PC-9 (cell line): ENCODE results near the gene MICALL2. TPM values are rescaled to one million over a fixed set of nuclear protein-coding genes. Genes with fewer than 3 reads are reported as not detected.

Source experiments
- BruUV-seq: library from RNA; stranded (reverse); fragments of 400-500 nt; replicated peaks from 2 replicates; lab custom pipeline; 2021; lab: Mats Ljungman, UMichigan
- CTCF ChIA-PET: fragments of 300-600 bp; sonication (Branson Sonifier 250); formaldehyde crosslinking; loops from one replicate; lab custom pipeline; 2022; ENCODE audit warnings: antibody characterized with exemption; lab: Charles Lee
- POLR2A ChIA-PET: fragments of 300-600 bp; sonication (Branson Sonifier 250); formaldehyde crosslinking; loops from one replicate; lab custom pipeline; 2022; ENCODE audit warnings: antibody characterized with exemption; ENCODE audit not compliant: unreplicated experiment; lab: Charles Lee
- DNase-seq, 2 experiments: peaks; one replicate each; pipeline versions ENCODE4 v3.0.0 to v3.0.0-alpha.2; 2015 to 2022; ENCODE audit warnings: mixed read lengths in 1 of 2
- H2AFZ ChIP-seq: fragments of 200-600 bp; sonication (generic); 2 replicates; pipeline ENCODE4 v1.8.1; 2017; ENCODE audit warnings: antibody characterized with exemption
- H3F3A ChIP-seq: fragments of 200-600 bp; sonication (generic); 2 replicates; pipeline ENCODE4 v1.8.1; 2017; ENCODE audit warnings: antibody characterized with exemption, mild to moderate bottlenecking, low read depth; ENCODE audit not compliant: insufficient read depth
- H3K27ac ChIP-seq: fragments of 200-600 bp; sonication (generic); 2 replicates; pipeline ENCODE4 v1.6.1; 2016; ENCODE audit warnings: mixed run types
- H3K27me3 ChIP-seq: fragments of 200-600 bp; sonication (generic); 2 replicates; pipeline ENCODE4 v1.6.1; 2016; ENCODE audit warnings: low read depth, mixed run types; ENCODE audit not compliant: insufficient read depth
- H3K36me3 ChIP-seq: fragments of 200-600 bp; sonication (generic); 2 replicates; pipeline ENCODE4 v1.6.1; 2016; ENCODE audit warnings: low read depth, mixed run types
- H3K4me1 ChIP-seq: fragments of 200-600 bp; sonication (generic); replicated peaks from 2 replicates; pipeline ENCODE4 v1.6.1; 2016; ENCODE audit warnings: mixed run types; ENCODE audit not compliant: insufficient read depth
- H3K4me2 ChIP-seq: fragments of 200-600 bp; sonication (generic); 2 replicates; pipeline ENCODE4 v1.6.1; 2017; ENCODE audit warnings: mixed run types
- H3K4me3 ChIP-seq: fragments of 200-600 bp; sonication (generic); 2 replicates; pipeline ENCODE4 v1.6.1; 2016; ENCODE audit warnings: mixed run types
- H3K79me2 ChIP-seq: fragments of 200-600 bp; sonication (generic); 2 replicates; pipeline ENCODE4 v1.6.1; 2017; ENCODE audit warnings: low read depth, mixed run types
- H3K9me2 ChIP-seq: fragments of 200-600 bp; sonication (generic); 2 replicates; pipeline ENCODE4 v1.8.1; 2017; ENCODE audit warnings: mild to moderate bottlenecking; ENCODE audit not compliant: insufficient read depth
- H3K9me3 ChIP-seq: fragments of 200-600 bp; sonication (generic); 2 replicates; pipeline ENCODE4 v1.8.1; 2016; ENCODE audit warnings: low read depth; ENCODE audit not compliant: insufficient read depth
- H4K20me1 ChIP-seq: fragments of 200-600 bp; sonication (generic); 2 replicates; pipeline ENCODE4 v1.8.1; 2017; ENCODE audit not compliant: insufficient read depth
- EZH2 ChIP-seq: fragments of 200-600 bp; sonication (generic); IDR thresholded peaks from 2 replicates; pipeline ENCODE4 v1.8.0; 2017; ENCODE audit warnings: antibody characterized with exemption, low read depth
- intact Hi-C: fragments of 100-400 bp; cut with micrococcal nuclease; formaldehyde crosslinking; loops from one replicate; pipeline ENCODE4 v1.10.0; 2022; ENCODE audit not compliant: unreplicated experiment
- total RNA-seq: library from RNA; stranded (reverse); gene quantifications from 2 replicates; pipeline ENCODE4 v1.2.3, GENCODE V29; 2021
- TF ChIP-seq, protein P1 (sequence below): fragments of 200-600 bp; sonication (generic); conservative IDR thresholded peaks from 2 replicates; pipeline ENCODE4 v1.6.1; 2017; ENCODE audit warnings: mixed run types, antibody characterized with exemption, mild to moderate bottlenecking, moderate library complexity

MICALL2 gene
- total RNA-seq, 1 experiment from 2014 or later = 104 TPM

- Histone ChIP-seq H2AFZ (peak overlapping the region; percentile 86; the same call in 1 of the 2 replicates), H3K9me2 (no peaks in the 10 kb centered on the region), H3K4me2 (peak overlapping the region; percentile 98), H3K9me3 (no peaks in the 10 kb centered on the region), H3K4me1 (peaks cover 45% of the 10 kb centered on the region), H3F3A (peaks cover 42% of the 10 kb centered on the region), H3K79me2 (peaks cover 48% of the 10 kb centered on the region), H4K20me1 (peaks cover 17% of the 10 kb centered on the region), H3K27ac (no peak overlapping the region), H3K36me3 (no peaks in the 10 kb centered on the region), H3K27me3 (no peaks in the 10 kb centered on the region), H3K4me3 (peak overlapping the region; percentile 97)
- POLR2A ChIA-PET = interaction anchor here (0.6 to 0.7 kb wide), 2 partner anchors 803 to 1310 kb away, joined by 3 to 4 read pairs; no protein-coding TSS in a partner anchor
- TF ChIP-seq, protein P1, sequence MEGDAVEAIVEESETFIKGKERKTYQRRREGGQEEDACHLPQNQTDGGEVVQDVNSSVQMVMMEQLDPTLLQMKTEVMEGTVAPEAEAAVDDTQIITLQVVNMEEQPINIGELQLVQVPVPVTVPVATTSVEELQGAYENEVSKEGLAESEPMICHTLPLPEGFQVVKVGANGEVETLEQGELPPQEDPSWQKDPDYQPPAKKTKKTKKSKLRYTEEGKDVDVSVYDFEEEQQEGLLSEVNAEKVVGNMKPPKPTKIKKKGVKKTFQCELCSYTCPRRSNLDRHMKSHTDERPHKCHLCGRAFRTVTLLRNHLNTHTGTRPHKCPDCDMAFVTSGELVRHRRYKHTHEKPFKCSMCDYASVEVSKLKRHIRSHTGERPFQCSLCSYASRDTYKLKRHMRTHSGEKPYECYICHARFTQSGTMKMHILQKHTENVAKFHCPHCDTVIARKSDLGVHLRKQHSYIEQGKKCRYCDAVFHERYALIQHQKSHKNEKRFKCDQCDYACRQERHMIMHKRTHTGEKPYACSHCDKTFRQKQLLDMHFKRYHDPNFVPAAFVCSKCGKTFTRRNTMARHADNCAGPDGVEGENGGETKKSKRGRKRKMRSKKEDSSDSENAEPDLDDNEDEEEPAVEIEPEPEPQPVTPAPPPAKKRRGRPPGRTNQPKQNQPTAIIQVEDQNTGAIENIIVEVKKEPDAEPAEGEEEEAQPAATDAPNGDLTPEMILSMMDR = no peak
- no peak for TF ChIP-seq EZH2
- no TSS peak for BruUV-seq
- intact Hi-C loops = loop anchor here (5.0 to 10.0 kb wide), 2 partner anchors 321 to 623 kb away; partner anchors contain the start of gene SUN1
- peak in 1 of 2 experiments; percentile 37 for DNase-seq
- CTCF ChIA-PET = interaction anchor here (0.6 to 1.0 kb wide), 3 partner anchors 8 to 372 kb away, joined by 3 to 5 read pairs (median 4); no protein-coding TSS in a partner anchor
Measured at GRCh38 chr7:1457949-1458682, 1.2 kb downstream of the MICALL2 start.

GRCh38 chr7:1457059-1457948 lies 2.0 kb downstream of the MICALL2 start:
- ChIA-PET CTCF (interaction anchor here (1.0 kb wide), 1 partner anchor 9 kb away, joined by 3 read pairs; no protein-coding TSS in a partner anchor), POLR2A (interaction anchor here (0.6 kb wide), 1 partner anchor 1377 kb away, joined by 4 read pairs; no protein-coding TSS in a partner anchor)
- Histone ChIP-seq H4K20me1 (peaks cover 20% of the 10 kb centered on the region), H3K9me3 (no peaks in the 10 kb centered on the region), H3K79me2 (peaks cover 56% of the 10 kb centered on the region), H3K36me3 (no peaks in the 10 kb centered on the region), H3K9me2 (no peaks in the 10 kb centered on the region), H3K4me3 (peak overlapping the region; percentile 97), H3K4me1 (peaks cover 37% of the 10 kb centered on the region), H3K27ac (no peak overlapping the region), H2AFZ (no peak overlapping the region), H3F3A (peaks cover 34% of the 10 kb centered on the region), H3K4me2 (peak overlapping the region; percentile 98), H3K27me3 (no peaks in the 10 kb centered on the region)
- intact Hi-C loops = loop anchor here (5.0 to 10.0 kb wide), 2 partner anchors 320 to 623 kb away; partner anchors contain the start of gene SUN1
- TF ChIP-seq, protein P1 = no peak
- TF ChIP-seq EZH2 = no peak
- DNase-seq = no peak
- BruUV-seq = no TSS peak

DNA sequence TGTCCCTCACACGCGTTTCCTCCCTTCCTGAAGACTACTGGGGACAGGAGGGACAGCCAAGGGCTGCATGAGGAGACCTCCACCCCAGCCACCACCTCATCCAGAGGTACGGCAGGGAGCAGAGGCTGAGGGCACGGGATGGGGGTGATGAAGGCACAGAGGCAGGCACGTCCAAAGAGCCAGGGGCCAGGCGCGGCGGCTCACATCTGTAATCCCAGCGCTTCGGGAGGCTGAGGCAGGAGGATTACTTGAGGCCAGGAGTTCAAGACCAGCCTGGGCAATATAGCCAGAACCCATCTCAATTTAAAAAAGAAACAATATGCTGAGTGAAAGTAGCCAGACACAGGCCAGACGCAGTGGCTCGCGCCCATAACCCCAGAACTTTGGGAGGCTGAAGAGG lies 3.3 kb downstream of the MICALL2 start:
- Histone ChIP-seq H3K79me2 (peaks cover 61% of the 10 kb centered on the region), H3K4me3 (peak overlapping the region; percentile 9; the same call in 1 of the 2 replicates), H3K4me1 (peaks cover 31% of the 10 kb centered on the region), H3K9me3 (no peaks in the 10 kb centered on the region), H3F3A (peaks cover 27% of the 10 kb centered on the region), H4K20me1 (peaks cover 23% of the 10 kb centered on the region), H3K36me3 (no peaks in the 10 kb centered on the region), H3K27me3 (no peaks in the 10 kb centered on the region), H3K4me2 (peak overlapping the region; percentile 85), H3K27ac (peak overlapping the region; percentile 55), H3K9me2 (no peaks in the 10 kb centered on the region), H2AFZ (no peak overlapping the region)
- BruUV-seq = no TSS peak
- ChIA-PET CTCF (no interaction called here), POLR2A (interaction anchor here (0.5 kb wide), 1 partner anchor 49 kb away, joined by 54 read pairs; no protein-coding TSS in a partner anchor)
- DNase-seq = no peak
- intact Hi-C loops = loop anchor here (1.0 to 10.0 kb wide), 3 partner anchors 103 to 621 kb away; partner anchors contain the start of gene SUN1
- TF ChIP-seq, protein P1 = no peak
- no peak for TF ChIP-seq EZH2
